ENCODE results near the gene TSPAN32. TPM values are rescaled to one million over a fixed set of nuclear protein-coding genes. Genes with fewer than 3 reads are reported as not detected.

Gene TSPAN32
- polyA plus RNA-seq, 1 experiment: 0.14 TPM

DNA sequence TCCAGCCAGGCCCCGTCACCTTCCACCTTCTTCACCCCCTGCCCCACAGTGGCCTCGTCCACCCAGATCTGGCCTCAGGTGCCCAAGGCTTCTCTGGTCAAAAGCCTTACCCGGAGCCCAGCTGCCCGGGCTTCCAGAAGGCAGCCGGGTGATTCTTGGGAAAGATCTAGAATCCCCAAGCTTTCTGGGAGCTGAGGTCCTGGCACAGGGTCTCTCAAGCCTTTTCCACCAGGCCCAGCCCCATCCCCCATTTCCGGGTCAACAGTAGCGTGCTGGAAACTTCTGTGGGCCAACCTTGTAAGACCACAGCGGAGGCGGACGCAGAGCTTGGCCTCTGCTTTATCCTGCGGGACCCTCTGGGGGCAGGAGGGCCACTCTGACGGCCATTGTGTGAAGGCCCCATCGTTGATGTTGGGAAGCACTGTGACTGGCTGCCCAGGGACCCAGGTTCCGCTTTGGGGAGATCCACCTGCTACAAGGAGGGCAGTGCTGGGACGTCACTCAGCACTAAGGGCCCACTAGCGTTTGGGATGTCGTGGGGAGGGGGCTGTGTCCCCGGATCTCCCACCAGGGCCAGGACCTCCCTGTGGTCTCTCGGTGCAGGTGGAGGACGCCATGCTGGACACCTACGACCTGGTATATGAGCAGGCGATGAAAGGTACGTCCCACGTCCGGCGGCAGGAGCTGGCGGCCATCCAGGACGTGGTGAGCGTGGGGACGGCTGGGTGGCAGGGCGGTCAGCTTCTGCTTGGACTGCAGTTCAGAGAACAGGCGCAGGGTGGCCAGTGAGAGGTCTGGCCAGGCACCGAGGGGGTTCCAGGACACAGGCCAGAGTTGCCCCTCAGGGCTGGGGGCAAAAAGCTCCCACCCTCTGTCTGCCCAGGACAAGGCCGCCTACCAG is 11.5 kb downstream of the TSPAN32 start:
- H3K27me3 ChIP-seq (ENCODE audit: control insufficient read depth, insufficient read depth, low read length): no peaks in the 10 kb centered on the region
- TF ChIP-seq, protein P1, sequence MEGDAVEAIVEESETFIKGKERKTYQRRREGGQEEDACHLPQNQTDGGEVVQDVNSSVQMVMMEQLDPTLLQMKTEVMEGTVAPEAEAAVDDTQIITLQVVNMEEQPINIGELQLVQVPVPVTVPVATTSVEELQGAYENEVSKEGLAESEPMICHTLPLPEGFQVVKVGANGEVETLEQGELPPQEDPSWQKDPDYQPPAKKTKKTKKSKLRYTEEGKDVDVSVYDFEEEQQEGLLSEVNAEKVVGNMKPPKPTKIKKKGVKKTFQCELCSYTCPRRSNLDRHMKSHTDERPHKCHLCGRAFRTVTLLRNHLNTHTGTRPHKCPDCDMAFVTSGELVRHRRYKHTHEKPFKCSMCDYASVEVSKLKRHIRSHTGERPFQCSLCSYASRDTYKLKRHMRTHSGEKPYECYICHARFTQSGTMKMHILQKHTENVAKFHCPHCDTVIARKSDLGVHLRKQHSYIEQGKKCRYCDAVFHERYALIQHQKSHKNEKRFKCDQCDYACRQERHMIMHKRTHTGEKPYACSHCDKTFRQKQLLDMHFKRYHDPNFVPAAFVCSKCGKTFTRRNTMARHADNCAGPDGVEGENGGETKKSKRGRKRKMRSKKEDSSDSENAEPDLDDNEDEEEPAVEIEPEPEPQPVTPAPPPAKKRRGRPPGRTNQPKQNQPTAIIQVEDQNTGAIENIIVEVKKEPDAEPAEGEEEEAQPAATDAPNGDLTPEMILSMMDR (IDR thresholded peaks at IDR 0.05; ENCODE audit: low read depth, low read length): no peak
- ChIA-PET CTCF (no interaction called here), POLR2A (no interaction called here)
- no peak for DNase-seq (ENCODE audit: low read depth, low spot score)
- no peak overlapping the region for H3K4me3 ChIP-seq (ENCODE audit: low read depth, low read length)
- H3K27ac ChIP-seq (ENCODE audit: low read depth, low read length): no peak overlapping the region
- H3K9me3 ChIP-seq (ENCODE audit: control insufficient read depth, insufficient read depth, low read length): peaks cover 7% of the 10 kb centered on the region

DNA sequence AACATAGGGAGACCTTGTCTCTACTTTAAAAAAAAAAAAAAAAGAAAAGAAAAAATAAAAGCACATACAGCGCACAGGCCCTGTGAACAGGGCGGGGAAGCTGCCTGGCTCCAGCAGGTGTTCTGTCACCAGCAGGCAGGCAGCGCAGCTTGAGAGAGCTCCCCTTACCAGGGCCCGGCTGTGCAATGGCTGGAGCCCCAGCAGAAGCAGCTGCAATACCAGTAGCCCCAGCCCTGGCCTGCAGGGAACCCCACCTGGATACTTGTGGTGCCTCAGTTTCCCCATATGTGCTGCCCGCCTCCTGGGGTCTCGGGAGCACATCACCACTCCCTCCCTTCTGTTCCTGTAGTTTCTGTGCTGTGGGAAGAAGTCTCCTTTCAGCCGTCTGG is 12.3 kb downstream of the TSPAN32 start:
- H3K27me3 ChIP-seq (ENCODE audit: control insufficient read depth, insufficient read depth, low read length): no peaks in the 10 kb centered on the region
- peaks cover 7% of the 10 kb centered on the region for H3K9me3 ChIP-seq (ENCODE audit: control insufficient read depth, insufficient read depth, low read length)
- DNase-seq (ENCODE audit: low read depth, low spot score): no peak
- POLR2A ChIA-PET: interaction anchor here (0.5 kb wide), 1 partner anchor 63 kb away, joined by 3 read pairs; the partner anchor contains the start of gene CD81
- CTCF ChIA-PET: no interaction called here
- TF ChIP-seq, protein P1 (IDR thresholded peaks at IDR 0.05; ENCODE audit: low read depth, low read length): no peak
- H3K4me3 ChIP-seq (ENCODE audit: low read depth, low read length): no peak overlapping the region
- H3K27ac ChIP-seq (ENCODE audit: low read depth, low read length): no peak overlapping the region

DNA sequence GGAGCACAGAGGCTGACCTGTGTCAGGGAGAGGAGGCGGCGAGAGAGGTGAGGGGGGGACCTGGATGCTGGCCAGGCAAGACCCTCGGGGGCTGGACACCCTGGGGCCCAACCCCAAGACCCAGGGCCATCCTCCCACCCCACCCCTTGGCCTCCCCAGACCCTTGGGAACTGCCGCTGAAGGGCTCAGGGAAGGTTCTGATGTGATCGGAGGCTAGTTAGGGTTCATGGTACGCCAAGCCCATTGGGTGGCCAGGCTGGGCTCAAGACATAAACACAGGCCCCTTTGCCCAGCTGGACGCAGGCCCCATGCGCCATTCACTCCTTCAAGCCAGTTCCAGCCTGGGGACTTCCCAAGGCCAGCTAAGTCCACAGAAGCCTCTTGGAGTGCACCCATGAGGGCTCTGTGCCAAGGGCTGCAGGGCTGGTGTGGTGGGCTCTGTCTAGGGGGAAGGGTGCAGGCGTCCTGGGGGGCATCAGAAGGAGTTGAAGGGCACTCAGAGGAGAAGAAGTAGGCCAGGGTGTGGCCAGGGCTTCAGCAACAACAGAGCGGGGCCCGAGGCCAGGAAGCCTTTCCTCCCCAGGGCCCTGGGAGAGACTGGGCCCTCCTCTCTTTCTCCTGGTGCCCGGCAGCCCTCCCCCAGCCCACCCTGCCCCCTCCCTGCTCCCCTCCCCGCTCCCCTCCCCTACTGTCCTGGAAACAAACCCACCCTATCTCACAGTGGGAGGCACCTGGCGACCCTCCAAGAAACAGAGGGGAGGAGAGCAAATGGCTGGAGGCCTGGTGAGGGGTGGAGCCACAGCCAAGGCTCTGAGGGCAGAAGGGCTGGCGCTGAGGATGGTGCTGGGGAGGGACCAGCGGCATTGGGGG is 12.9 kb downstream of the TSPAN32 start:
- Histone ChIP-seq H3K9me3 (ENCODE audit: control insufficient read depth, insufficient read depth, low read length) (peaks cover 7% of the 10 kb centered on the region), H3K27me3 (ENCODE audit: control insufficient read depth, insufficient read depth, low read length) (no peaks in the 10 kb centered on the region), H3K4me3 (ENCODE audit: low read depth, low read length) (no peak overlapping the region), H3K27ac (ENCODE audit: low read depth, low read length) (no peak overlapping the region)
- ChIA-PET POLR2A (interaction anchor here (0.5 to 1.2 kb wide), 2 partner anchors 62 kb away, joined by 3 read pairs; partner anchors contain the start of gene CD81), CTCF (no interaction called here)
- TF ChIP-seq, protein P1 (IDR thresholded peaks at IDR 0.05; ENCODE audit: low read depth, low read length): no peak
- DNase-seq (ENCODE audit: low read depth, low spot score): peak; percentile 33

DNA sequence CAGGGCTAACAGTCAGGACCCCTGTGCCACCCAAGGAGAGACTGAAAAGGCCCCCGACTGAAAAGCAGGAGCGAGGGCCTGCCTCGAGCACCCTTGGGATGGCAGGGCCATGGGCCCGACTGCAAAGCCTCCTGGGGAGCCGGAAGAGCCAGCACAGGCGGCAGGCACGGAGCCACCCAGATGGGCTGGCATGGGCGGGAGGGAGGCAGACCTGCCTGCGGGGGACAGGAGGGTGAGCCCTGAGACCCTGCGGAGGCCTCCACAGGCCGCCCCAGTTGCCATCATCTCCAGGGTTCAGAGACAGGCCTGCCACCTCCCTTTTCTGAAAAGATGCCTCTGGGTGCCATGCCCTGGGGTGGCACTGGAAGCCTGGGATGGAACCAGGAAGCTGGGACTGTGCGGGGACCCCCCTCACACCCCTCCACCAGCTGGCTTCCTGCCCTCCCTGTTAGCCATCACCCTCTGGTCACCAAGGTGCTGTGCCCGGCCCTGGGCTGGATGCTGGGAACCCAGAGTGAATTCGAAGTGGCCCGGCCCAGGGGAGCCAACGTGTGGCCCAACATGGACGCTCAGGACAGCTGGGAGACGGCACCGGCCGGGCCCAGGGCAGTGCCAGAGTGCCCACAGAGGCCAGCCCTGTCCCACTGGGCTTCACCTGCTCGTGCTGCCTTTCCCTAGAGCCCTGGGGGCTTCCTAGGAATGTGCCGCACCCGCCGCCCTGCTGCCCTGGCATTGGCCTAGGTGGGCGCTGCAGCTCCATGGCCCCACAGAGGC is 13.8 kb downstream of the TSPAN32 start:
- no peak for DNase-seq (ENCODE audit: low read depth, low spot score)
- peaks cover 4% of the 10 kb centered on the region for H3K27me3 ChIP-seq (ENCODE audit: control insufficient read depth, insufficient read depth, low read length)
- H3K27ac ChIP-seq (ENCODE audit: low read depth, low read length): no peak overlapping the region
- peaks cover 7% of the 10 kb centered on the region for H3K9me3 ChIP-seq (ENCODE audit: control insufficient read depth, insufficient read depth, low read length)
- TF ChIP-seq, protein P1 (IDR thresholded peaks at IDR 0.05; ENCODE audit: low read depth, low read length): no peak
- ChIA-PET POLR2A (interaction anchor here (1.2 kb wide), 1 partner anchor 61 kb away, joined by 3 read pairs; the partner anchor contains the start of gene CD81), CTCF (no interaction called here)
- H3K4me3 ChIP-seq (ENCODE audit: low read depth, low read length): no peak overlapping the region

Measured in AG04450 (cell line).